NCI-H1105 treated with DMSO at 0.1 percent for 48 hours (cell line): Measurements from ENCODE around the gene RAPH1.

Experiments
- DNase-seq: peaks from one replicate; lab custom pipeline; 2025; lab: John Stamatoyannopoulos, UW

The RAPH1 gene

GRCh38 chr2:203480623-203481022 lies 54.5 kb downstream of the RAPH1 start:
- no peak for DNase-seq

GRCh38 chr2:203476881-203477280 lies 58.2 kb downstream of the RAPH1 start:
- no peak for DNase-seq

- no peak for DNase-seq
Observed at GRCh38 chr2:203471323-203471722, 63.8 kb downstream of the RAPH1 start.

GRCh38 chr2:203470371-203470770 lies 64.7 kb downstream of the RAPH1 start:
- DNase-seq, result no peak

- DNase-seq, result no peak
Observed at GRCh38 chr2:203469546-203469945, 65.6 kb downstream of the RAPH1 start.

- no peak for DNase-seq
Observed at GRCh38 chr2:203463266-203463678, 71.8 kb downstream of the RAPH1 start.

- DNase-seq, result no peak
Observed at GRCh38 chr2:203462308-203462707, 72.8 kb downstream of the RAPH1 start.

- DNase-seq, result no peak
Observed at GRCh38 chr2:203461746-203462145, 73.4 kb downstream of the RAPH1 start.

- no peak for DNase-seq
Observed at GRCh38 chr2:203455209-203455608, 79.9 kb downstream of the RAPH1 start.

- peak; percentile 59 for DNase-seq
Observed at GRCh38 chr2:203453858-203454451, 81.1 kb downstream of the RAPH1 start.

GRCh38 chr2:203451689-203452088 lies 83.4 kb downstream of the RAPH1 start:
- no peak for DNase-seq

GRCh38 chr2:203451011-203451410 lies 84.1 kb downstream of the RAPH1 start:
- no peak for DNase-seq

- no peak for DNase-seq
Observed at GRCh38 chr2:203450561-203450960, 84.5 kb downstream of the RAPH1 start.

- DNase-seq, result no peak
Observed at GRCh38 chr2:203446780-203447179, 88.3 kb downstream of the RAPH1 start.

- no peak for DNase-seq
Observed at GRCh38 chr2:203446071-203446481, 89.0 kb downstream of the RAPH1 start.

- DNase-seq, result no peak
Observed at GRCh38 chr2:203444738-203445137, 90.4 kb downstream of the RAPH1 start.

GRCh38 chr2:203442463-203442862 lies 92.6 kb downstream of the RAPH1 start:
- DNase-seq, result no peak

GRCh38 chr2:203441463-203441862 lies 93.6 kb downstream of the RAPH1 start:
- no peak for DNase-seq

GRCh38 chr2:203440671-203441070 lies 94.4 kb downstream of the RAPH1 start:
- no peak for DNase-seq

GRCh38 chr2:203438528-203438927 lies 96.6 kb downstream of the RAPH1 start:
- no peak for DNase-seq

- no peak for DNase-seq
Observed at GRCh38 chr2:203437511-203437910, 97.6 kb downstream of the RAPH1 start.

GRCh38 chr2:203436496-203436895 lies 98.6 kb downstream of the RAPH1 start:
- DNase-seq, result no peak

- DNase-seq, result no peak
Observed at GRCh38 chr2:203432811-203433210, 102.3 kb downstream of the RAPH1 start.

GRCh38 chr2:203431391-203432185 lies 103.5 kb downstream of the RAPH1 start:
- no peak for DNase-seq
